AG08396 (cell line): ENCODE measurements around the gene PRDX6.
"Not testable (repeated sequence)": the region's sequence is repeated elsewhere in the genome, so short reads cannot be mapped to it uniquely, and the experiment has no call there.

Experiments used
- DNase-seq: peaks from one replicate; pipeline ENCODE4 v3.0.0; 2012; ENCODE audit warnings: low spot score, mixed read lengths

The PRDX6 gene, protein sequence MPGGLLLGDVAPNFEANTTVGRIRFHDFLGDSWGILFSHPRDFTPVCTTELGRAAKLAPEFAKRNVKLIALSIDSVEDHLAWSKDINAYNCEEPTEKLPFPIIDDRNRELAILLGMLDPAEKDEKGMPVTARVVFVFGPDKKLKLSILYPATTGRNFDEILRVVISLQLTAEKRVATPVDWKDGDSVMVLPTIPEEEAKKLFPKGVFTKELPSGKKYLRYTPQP

DNA sequence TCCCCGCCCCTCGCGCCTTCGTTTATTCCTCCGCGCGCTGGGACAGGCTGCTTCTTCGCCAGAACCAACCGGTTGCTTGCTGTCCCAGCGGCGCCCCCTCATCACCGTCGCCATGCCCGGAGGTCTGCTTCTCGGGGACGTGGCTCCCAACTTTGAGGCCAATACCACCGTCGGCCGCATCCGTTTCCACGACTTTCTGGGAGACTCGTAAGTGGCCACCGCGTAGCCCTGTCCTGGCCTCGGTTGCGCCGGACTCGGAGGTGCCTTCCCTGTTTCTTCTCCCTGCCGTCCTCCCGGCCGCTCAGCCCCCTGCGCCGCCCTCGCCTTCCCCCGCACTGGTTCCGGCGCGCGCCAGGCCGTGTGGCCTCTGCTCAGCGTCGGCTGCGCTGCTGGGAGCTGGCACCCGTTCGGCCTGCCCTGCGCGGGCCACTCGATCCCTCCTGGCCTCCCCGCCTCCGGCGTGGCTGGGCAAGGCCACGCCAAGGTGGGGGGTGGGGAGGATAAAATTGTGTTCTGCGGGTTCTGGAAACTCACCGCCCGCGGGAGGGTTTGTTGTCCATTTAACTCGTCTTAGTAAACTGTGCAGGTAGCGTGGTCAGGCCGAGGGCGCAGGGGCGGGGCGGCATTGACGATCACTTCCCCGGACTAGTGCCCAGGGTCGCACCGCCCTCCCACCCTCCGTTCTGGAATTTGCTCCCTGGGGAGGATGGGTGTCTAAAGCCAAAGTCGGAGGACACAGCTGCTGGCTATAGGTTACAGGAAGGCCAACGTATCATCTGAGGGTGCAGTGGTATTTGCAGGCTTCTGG is at the start of gene PRDX6:
PRDX6 (plus strand) TSS at position 50 of the 808 bp plus-strand sequence; CDS start at position 113, 63 bp downstream.
- peak; percentile 61 for DNase-seq

DNA sequence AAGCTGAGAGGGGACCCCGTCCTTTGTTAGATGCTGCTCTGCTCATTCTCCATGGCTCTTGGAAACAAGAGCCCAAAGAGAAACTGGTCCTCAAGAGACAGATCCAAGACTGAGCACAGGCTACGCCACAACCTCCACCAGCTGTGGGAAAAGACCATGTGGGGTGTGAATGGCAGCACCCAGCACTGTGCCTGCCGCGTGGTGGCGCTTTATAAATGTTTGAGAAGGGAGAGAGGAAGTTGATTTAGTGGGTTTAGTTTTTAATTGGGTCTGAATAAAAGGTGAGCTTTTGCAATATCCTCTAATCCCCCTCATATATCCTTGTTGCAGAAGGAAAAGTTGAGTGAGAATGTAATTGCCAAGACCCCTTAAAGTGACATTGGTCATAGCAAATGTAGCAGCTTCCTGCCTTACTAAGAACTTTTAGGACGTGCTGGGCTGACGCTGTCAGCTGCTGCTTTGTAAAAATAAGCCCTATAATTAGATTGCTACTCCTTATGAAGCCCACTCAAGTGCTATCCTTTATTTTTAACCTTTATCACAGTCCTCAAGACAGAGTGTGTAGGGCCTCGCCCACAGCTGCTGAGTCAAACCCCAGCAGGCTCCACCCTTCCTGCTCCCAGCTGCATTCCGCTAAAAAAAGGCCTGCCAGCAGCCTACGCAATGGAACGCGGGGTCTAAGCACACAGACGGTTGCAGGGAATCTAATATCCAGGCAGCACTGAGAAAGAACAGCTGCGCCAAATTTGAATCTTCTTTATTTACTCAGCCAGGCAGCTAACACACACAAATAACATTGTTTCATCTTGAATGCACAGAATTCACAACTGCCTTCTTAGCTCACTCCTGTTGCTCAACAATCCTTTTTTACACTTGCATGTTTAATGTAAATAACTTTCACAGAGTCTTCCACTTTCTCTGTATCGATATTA is 47.4 kb upstream of the PRDX6 start:
- DNase-seq: peak; percentile 86

DNA sequence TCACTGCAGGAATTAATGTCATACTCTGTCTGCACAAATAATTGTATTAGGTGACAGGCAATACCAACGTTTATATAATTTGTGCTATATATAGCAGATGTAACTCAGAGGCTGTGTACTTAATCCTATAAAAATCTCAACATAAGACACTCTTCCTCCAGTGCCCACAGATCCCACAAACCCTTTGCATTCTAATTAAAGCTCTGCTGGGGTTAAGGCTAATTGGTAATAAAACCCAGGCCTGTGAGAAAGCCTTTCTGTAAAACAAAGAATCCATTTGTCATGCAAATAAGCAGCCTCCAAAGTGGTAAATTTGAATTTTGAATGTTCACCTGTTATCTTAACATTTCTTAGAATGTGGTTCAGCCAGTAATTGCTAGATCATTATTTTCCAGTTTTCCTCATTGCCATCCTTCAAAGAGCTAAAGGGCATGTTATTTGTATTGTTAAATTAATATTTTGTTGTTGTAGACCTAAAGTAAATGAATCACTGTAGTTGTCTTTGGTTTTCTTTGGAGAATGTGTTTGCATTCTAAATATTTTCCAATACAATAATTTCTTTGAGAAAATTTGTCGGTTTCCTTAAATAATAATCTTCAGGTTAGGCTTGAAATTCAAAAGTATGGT is 46.3 kb upstream of the PRDX6 start:
- no peak for DNase-seq

DNA sequence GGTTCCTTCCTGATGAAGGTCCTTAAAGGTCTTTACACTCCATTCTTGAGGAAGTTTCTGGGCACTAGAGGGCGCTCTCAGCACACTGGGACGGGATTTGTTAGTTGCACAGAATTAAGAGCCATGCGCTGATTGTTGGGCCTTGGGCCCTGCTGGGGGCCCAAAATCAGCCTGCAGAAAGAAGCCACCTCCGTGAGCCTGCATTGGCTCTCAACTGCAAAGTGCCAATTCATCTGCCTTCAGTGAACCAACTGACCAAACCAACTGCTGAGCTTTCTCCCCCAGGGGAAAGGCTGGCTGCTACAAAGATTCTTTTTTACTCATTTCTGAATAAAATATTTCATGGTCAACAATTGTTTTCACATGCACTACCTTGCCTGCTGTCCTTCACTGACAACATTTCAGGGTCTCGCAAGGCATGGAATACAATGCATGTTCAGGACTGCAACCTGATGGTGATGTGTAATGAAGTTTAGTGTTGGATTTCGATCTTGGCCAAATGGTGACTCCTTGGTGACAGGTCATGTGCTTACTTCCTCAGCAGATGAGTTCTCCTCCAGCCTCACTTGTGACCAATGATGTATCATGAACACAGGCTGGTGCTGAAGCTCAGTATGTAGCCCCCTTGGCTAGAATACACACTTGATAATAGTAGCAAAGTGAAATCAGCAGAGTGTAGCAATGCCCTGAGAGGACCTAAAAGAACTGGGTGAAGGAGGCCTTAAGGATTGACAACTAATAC is 45.7 kb upstream of the PRDX6 start:
- peak; percentile 56 for DNase-seq

DNA sequence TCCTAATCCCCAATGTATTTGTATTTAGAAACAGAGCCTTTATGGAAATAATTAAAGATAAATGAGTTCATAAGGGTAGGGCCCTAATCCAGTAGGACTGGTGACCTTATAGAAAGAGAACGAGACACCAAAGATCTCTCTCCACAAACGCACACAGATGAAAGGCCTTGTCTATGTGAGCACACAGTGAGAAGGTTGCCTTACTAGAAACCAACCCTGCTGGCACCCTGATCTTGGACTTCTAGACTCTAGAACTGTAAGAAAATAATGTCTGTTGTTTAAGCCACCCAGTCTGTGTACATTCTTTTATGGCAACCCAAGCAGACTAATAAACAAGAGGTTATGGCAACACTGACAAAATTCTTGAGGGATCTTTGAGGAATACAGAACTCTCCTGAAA is 44.8 kb upstream of the PRDX6 start:
- DNase-seq: no peak

DNA sequence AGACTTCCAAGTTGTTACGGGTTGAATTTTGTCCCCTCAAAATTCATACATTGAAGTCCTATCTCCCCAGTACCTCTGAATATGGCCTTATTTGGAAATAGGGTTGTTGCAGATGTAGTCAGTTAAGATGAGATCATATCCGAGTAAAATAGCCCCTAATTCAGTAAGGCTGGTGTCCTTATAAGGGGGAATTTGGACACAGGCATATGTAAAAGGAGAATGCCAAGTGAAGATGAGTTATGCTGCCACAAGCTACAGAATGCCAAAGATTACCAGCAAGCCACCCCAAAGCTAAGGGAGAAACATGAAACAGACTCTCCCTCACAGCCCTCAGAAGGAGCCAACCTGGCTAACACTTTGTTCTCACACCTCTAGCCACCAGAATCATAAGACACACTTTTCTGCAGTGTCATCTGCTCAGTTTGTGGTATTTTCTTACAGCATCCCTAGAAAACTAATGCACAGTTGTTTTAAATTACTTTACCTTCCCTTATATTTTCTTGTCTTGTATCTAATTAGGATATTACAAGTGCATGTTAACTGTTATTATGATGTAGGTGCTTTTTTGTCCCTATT is 43.3 kb upstream of the PRDX6 start:
- no peak for DNase-seq

DNA sequence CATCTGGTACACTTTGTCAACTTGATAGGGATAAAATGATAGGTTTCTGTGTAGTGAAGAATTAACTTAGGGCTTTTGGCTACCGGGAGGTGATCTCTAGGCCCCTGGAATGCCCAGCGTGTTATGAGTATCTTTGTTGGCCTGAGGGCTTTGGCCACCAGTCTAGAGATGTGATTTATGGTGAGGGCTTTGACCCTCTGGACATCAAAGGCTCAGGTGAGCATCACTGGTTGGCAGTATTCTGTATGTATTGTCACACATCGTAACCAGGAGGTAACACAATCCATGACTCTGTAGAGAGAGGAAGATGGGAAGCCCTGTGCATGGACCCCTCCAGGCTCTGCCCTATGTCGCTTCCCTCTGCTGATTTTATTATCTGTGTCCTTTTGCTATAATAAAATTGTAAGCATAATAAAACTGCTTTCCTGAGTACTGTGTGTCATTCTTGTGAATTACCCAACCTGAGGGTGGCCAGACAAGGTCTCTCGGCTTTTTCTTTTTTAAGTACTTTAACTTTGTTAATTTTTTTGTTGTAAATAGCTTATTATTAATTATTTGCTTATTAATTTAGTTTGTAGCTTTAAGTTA is 40.2 kb upstream of the PRDX6 start:
- DNase-seq: no peak

- no peak for DNase-seq
Measured at GRCh38 chr1:173438675-173439074, 38.5 kb upstream of the PRDX6 start.

- DNase-seq: no peak
Measured at GRCh38 chr1:173440430-173440829, 36.7 kb upstream of the PRDX6 start.

GRCh38 chr1:173444757-173445156 is 32.4 kb upstream of the PRDX6 start:
- no peak for DNase-seq

DNA sequence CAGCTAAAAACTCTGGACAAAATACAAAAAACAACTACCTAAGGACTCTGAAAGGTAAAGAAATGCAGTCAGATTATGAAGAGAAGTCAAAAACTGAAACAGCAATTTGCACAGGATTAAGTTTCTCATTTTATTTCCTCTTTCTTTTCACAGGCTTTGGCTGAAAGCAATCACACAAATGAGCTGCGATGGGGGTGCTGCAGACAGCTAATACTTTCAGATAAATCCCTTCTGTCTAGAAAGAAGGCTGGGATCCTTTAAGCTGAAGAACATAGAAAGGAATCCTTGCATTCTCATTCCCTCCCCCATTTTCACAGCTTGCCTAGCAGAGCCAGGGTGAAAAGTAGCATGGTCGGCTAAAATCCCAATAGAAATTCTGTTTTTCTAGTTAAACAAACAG is 32.0 kb upstream of the PRDX6 start:
- no peak for DNase-seq

- no peak for DNase-seq
Measured at GRCh38 chr1:173445656-173446055, 31.5 kb upstream of the PRDX6 start.

- no peak for DNase-seq
Measured at GRCh38 chr1:173447224-173447623, 29.9 kb upstream of the PRDX6 start.

DNA sequence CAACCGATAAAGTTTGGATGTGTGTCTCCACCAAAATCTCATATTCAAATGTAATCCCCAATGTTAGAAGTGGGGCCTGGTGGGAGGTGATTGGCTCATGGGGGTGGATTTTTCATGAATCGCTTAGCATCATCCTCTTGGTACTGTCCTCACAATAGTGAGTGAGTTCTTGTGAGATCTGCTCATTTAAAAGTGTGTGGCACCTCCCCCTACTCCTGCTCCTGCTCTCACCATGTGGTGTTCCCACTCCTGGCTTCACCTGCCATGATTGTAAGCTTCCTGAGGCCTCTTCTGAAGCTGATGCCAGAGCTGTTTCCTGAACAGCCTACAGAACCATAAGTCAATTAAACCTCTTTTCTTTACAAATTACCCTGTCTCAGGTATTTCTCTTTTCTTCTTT is 28.2 kb upstream of the PRDX6 start:
- no peak for DNase-seq

DNA sequence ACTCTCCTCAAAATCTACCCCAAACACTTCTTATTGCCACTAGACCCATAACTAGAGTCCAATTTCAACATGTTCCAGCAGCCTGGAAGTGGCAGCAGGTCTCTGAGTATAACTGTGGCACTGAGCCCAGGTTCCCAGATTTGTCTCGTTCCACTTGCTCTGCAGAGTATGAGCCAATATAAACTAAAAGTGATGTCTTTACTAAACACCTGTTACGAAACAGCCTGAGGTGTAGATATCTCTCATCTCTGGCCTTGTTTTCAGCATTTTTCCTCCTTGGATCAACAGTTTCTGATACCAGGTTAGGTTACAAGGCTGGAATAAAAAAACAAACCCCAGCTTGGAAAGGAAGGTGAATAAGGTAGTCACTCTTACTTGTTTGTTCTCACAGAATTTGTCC is 25.2 kb upstream of the PRDX6 start:
- DNase-seq: no peak

DNA sequence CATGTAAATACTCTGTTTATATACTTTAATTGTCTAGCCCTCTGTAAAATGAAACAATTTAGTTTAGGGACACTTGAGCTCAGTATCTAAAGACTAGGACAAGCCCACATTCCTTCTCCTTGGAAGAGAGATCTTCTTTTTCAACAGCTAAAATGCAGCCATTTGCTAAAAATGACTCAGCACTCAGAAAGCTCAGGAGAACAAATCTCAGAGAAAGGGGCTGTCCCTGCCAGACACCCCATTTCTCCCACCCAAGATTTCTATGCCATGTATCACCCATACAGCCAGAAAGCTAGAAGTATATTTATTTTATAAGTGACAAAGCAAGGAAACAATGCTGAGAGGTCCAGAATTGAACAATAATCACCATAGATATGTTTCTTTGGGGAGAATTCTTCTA is 23.2 kb upstream of the PRDX6 start:
- DNase-seq: peak; percentile 45

GRCh38 chr1:173454966-173455524 is 22.1 kb upstream of the PRDX6 start:
- DNase-seq: no peak

- DNase-seq: no peak
Measured at GRCh38 chr1:173459885-173460284, 17.2 kb upstream of the PRDX6 start.

DNA sequence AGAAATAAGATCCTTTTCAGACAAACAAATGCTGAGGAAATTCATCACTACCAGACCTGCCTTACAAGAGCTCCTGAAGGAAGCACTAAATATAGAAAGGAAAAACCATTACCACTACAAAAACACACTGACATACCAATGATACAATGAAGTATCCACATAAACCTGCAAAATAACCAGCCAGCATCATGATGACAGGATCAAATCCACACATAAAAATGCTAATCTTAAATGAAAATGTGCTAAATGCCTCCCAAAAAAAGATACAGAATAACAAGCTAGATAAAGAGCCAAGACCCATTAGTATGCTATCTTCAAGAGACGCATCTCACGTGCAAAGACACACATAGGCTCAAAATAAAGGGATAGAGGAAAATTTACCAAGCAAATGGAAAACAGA is 14.5 kb upstream of the PRDX6 start:
- DNase-seq: not testable (repeated sequence)

GRCh38 chr1:173464185-173464584 is 12.9 kb upstream of the PRDX6 start:
- DNase-seq: not testable (repeated sequence)
